Ovary (tissue), 9 donors: ENCODE measurements around the gene SETBP1. TPM values are rescaled to one million over a fixed set of nuclear protein-coding genes. Genes with fewer than 3 reads are reported as not detected.

Experiments
- DNase-seq, 5 donors: peaks; one replicate each; pipeline ENCODE4 v3.0.0-alpha.2; 2019 to 2020
- H3K27ac ChIP-seq, 2 donors: fragments of 200-600 bp; one replicate each; pipeline versions ENCODE4 v1.5.1 to v1.8.0; 2019 to 2022
- H3K27me3 ChIP-seq: fragments of 200-600 bp; one replicate; pipeline ENCODE4 v1.8.0; 2022
- H3K36me3 ChIP-seq: fragments of 200-600 bp; sonication (generic); one replicate; pipeline ENCODE4 v1.5.1; 2019
- H3K4me1 ChIP-seq: one replicate; pipeline ENCODE4 v1.8.1; 2013; ENCODE audit warnings: mild to moderate bottlenecking, moderate library complexity; ENCODE audit not compliant: insufficient read depth
- H3K4me3 ChIP-seq: fragments of 200-600 bp; sonication (generic); one replicate; pipeline ENCODE4 v1.5.1; 2017
- H3K9me3 ChIP-seq, 2 donors: fragments of 200-600 bp in 1 of 2; sonication (generic) in 1 of 2; one replicate each; pipeline versions ENCODE4 v1.5.1 to v1.8.1; 2013 to 2019; ENCODE audit warnings: mild to moderate bottlenecking in 1 of 2, moderate library complexity in 1 of 2
- CTCF ChIP-seq, 3 donors: fragments of 450-650 bp in 2 of 3; fragments of 200-600 bp in 1 of 3; IDR thresholded peaks; one replicate each; pipeline versions ENCODE4 v1.5.1 to v1.8.0; 2016 to 2022; ENCODE audit warnings: antibody characterized with exemption in 3 of 3, mild to moderate bottlenecking in 1 of 3
- EP300 ChIP-seq: sonication (generic); formaldehyde crosslinking; IDR thresholded peaks from one replicate; pipeline ENCODE4 v1.6.1; 2017; ENCODE audit warnings: antibody characterized with exemption
- POLR2A ChIP-seq: fragments of 450-650 bp; IDR thresholded peaks from one replicate; pipeline ENCODE4 v1.6.1; 2017; ENCODE audit warnings: antibody characterized with exemption, mild to moderate bottlenecking, moderate library complexity
- WGBS, 3 donors: extraction: QIAGEN DNeasy Blood & Tissue Kit in 1 of 3; methylation state at CpG; one replicate each; pipeline versions ENCODE4 v1.1.5 to v1.1.7; 2013 to 2017; 5-methylcytosine and 5-hydroxymethylcytosine counted together
- intact Hi-C, 4 donors: fragments of 100-400 bp; cut with DNase I; formaldehyde crosslinking; loops; one replicate each; pipeline versions ENCODE4 v1.11.0 to v1.15.1; 2022 to 2023
- polyA plus RNA-seq, 2 donors: library from polyadenylated mRNA; stranded (reverse); fragments of 200-250 nt in 1 of 2; fragments of 350-450 nt in 1 of 2; fragmentation: Illumina TruSeq in 1 of 2; extraction: RNeasy Lipid Tissue Mini Kit (QIAGEN cat#74804) in 1 of 2; gene quantifications; one replicate each; pipeline ENCODE4 v1.2.3, GENCODE V29; 2013 to 2014
- total RNA-seq, 7 donors: library from RNA; depleted of rRNA in 2 of 7; stranded (reverse); fragments of >200 nt in 2 of 7; fragmentation: NEBNext Ultra II Directional in 3 of 7; extraction: Animal tissue kit (Norgen Biotek cat#: 25700) in 3 of 7; gene quantifications; one replicate each; pipeline versions ENCODE4 v1.1.0 to v1.2.4, GENCODE V29; 2016 to 2023
- donor health status: DM: no; HTN: no; CAD: no; lungs with moderate emphysema.
- donor health status: DM: no; HTN: no; CAD: no.
- donor health status: Bipolar disorder and iron deficiency.
- donor health status: DM: yes; HTN: yes; CAD: no.
- donor health status: DM: no; HTN: no; CAD: no.
- donor health status: DM: yes; HTN: yes; CAD: no.

The SETBP1 gene
- total and polyA plus RNA-seq, 9 donors = 7.8 to 53.7 (median 28.4) TPM

- Histone ChIP-seq H3K9me3 (no peaks in the 10 kb centered on the region), H3K27ac (peak overlapping the region in 1 of 2 donors; percentile 77), H3K4me1 (peaks cover 22% of the 10 kb centered on the region), H3K27me3 (no peaks in the 10 kb centered on the region), H3K36me3 (no peaks in the 10 kb centered on the region), H3K4me3 (no peak overlapping the region)
- DNase-seq = no peak
- TF ChIP-seq CTCF (IDR thresholded peaks at IDR 0.05) (no peak), EP300 (no peak), POLR2A (no peak)
- intact Hi-C loops = no loop called here
- WGBS, 3 donors = 51 to 73% (median 69%) methylated on average over 2 of the region's 2 CpGs
Measured at GRCh38 chr18:44743631-44744030, 62.9 kb downstream of the SETBP1 start.

- peaks cover 22% of the 10 kb centered on the region for H3K4me1 ChIP-seq
- peak in 3 of 5 donors; percentile 41 to 45 (median 44) for DNase-seq
- WGBS, 3 donors = 88 to 94% (median 93%) methylated on average over 50 of the region's 50 CpGs
- H3K4me3 ChIP-seq = no peak overlapping the region
- intact Hi-C loops = no loop called here
- TF ChIP-seq EP300 (no peak), CTCF (IDR thresholded peaks at IDR 0.05) (no peak), POLR2A (no peak)
- no peak overlapping the region for H3K27ac ChIP-seq
- H3K27me3 ChIP-seq = no peaks in the 10 kb centered on the region
- no peaks in the 10 kb centered on the region for H3K36me3 ChIP-seq
- H3K9me3 ChIP-seq = no peaks in the 10 kb centered on the region
Measured at GRCh38 chr18:44744161-44745121, 63.8 kb downstream of the SETBP1 start.

DNA sequence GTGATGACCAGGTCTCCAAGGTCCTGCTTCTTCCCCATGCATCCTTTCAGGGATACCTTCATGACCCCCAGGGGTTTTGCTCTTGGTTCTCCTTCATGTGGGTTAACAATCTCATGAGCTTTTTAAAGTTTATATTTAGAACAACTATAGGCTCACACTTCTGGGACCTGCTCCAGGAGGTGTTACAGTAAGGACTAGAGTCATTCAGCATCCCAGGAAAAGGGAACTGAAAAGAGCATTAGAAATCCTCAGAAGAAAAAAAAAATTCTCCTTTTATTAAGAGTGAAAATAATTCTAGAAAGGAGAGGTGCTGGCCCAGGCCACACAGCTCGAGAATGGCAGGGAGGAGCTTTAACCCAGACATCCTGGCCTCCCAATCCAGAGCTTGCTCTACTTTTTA lies 66.5 kb downstream of the SETBP1 start:
- no peak for DNase-seq
- 26 to 40% (median 28%) methylated on average over 1 of the region's 1 CpG for WGBS, 3 donors
- H3K27ac ChIP-seq = no peak overlapping the region
- intact Hi-C loops = loop anchor here in 1 of 4 donors (2.0 kb wide), 1 partner anchor 18 kb away; no protein-coding TSS in a partner anchor
- no peak overlapping the region for H3K4me3 ChIP-seq
- TF ChIP-seq EP300 (no peak), CTCF (IDR thresholded peaks at IDR 0.05) (no peak), POLR2A (no peak)
- H3K4me1 ChIP-seq = peaks cover 11% of the 10 kb centered on the region
- H3K36me3 ChIP-seq = no peaks in the 10 kb centered on the region
- H3K9me3 ChIP-seq = no peaks in the 10 kb centered on the region
- H3K27me3 ChIP-seq = no peaks in the 10 kb centered on the region

DNA sequence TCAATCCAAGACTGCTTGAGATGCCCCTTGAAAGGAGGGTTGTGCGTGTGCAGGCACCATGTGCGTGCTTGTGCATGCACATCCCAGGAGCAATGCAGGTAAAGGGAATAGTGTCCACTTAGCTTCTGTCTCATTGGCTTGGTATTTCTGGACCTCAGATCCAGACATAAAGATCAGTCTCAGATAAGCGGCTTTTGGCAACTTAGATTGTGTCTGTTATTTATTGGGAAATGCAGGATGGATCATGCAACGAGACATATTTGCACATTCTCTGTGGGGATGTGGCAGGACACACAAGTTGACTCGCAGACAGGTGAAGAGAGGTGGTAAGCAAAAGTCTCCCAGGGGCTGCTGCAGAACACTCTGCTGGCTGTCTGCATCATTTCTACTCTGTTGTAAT lies 67.9 kb downstream of the SETBP1 start:
- H3K9me3 ChIP-seq = no peaks in the 10 kb centered on the region
- H3K27me3 ChIP-seq = no peaks in the 10 kb centered on the region
- no peak for TF ChIP-seq CTCF (IDR thresholded peaks at IDR 0.05)
- no peak overlapping the region for H3K27ac ChIP-seq
- intact Hi-C loops = no loop called here
- H3K4me3 ChIP-seq = no peak overlapping the region
- 86 to 99% (median 86%) methylated on average over 5 of the region's 5 CpGs for WGBS, 3 donors
- peaks cover 6% of the 10 kb centered on the region for H3K4me1 ChIP-seq
- no peak for DNase-seq
- no peaks in the 10 kb centered on the region for H3K36me3 ChIP-seq
